NT2/D1 (cell line): ENCODE results near the gene KLK4.

Source experiments
- DNase-seq: peaks from one replicate; pipeline ENCODE4 v3.0.0-alpha.2; 2011; ENCODE audit warnings: low read depth, low spot score
- H3K27me3 ChIP-seq: 2 replicates; pipeline ENCODE4 v1.6.0; 2011; ENCODE audit warnings: mild to moderate bottlenecking; ENCODE audit not compliant: insufficient read length, insufficient read depth
- H3K36me3 ChIP-seq: 2 replicates; pipeline ENCODE4 v1.6.1; 2011; ENCODE audit warnings: mild to moderate bottlenecking, low read length, mixed read lengths; ENCODE audit not compliant: insufficient read depth, insufficient read length
- H3K4me1 ChIP-seq: 2 replicates; pipeline ENCODE4 v1.5.1; 2011; ENCODE audit not compliant: insufficient read depth, insufficient read length
- H3K4me3 ChIP-seq: 2 replicates; pipeline ENCODE4 v1.5.1; 2011; ENCODE audit warnings: low read depth; ENCODE audit not compliant: insufficient read length
- H3K9ac ChIP-seq: 2 replicates; pipeline ENCODE4 v1.6.0; 2011; ENCODE audit warnings: low read depth; ENCODE audit not compliant: insufficient read length
- H3K9me3 ChIP-seq: 2 replicates; pipeline ENCODE4 v1.5.1; 2011; ENCODE audit warnings: mild to moderate bottlenecking, low read length; ENCODE audit not compliant: insufficient read depth
- SUZ12 ChIP-seq: IDR thresholded peaks from 2 replicates; pipeline ENCODE4 v1.6.1; 2011; ENCODE audit not compliant: insufficient read length, insufficient read depth; ENCODE audit errors: extremely low read depth
- YY1 ChIP-seq: IDR thresholded peaks from 2 replicates; pipeline ENCODE4 v1.6.1; 2011; ENCODE audit not compliant: insufficient read length, insufficient read depth
- ZNF274 ChIP-seq: IDR thresholded peaks from 2 replicates; pipeline ENCODE4 v1.6.1; 2011; ENCODE audit warnings: mild to moderate bottlenecking, low read depth, low read length

KLK4 gene

GRCh38 chr19:50877338-50877737 is 33.9 kb downstream of the KLK4 start:
- Histone ChIP-seq H3K4me1 (peaks cover 5% of the 10 kb centered on the region), H3K27me3 (peaks cover 5% of the 10 kb centered on the region), H3K4me3 (no peak overlapping the region), H3K9ac (no peak overlapping the region), H3K36me3 (no peaks in the 10 kb centered on the region), H3K9me3 (no peaks in the 10 kb centered on the region)
- no peak for DNase-seq
- TF ChIP-seq YY1 (no peak), SUZ12 (no peak), ZNF274 (no peak)

GRCh38 chr19:50876456-50876855 is 34.7 kb downstream of the KLK4 start:
- peaks cover 5% of the 10 kb centered on the region for H3K4me1 ChIP-seq
- H3K27me3 ChIP-seq, result peaks cover 5% of the 10 kb centered on the region
- H3K9ac ChIP-seq, result no peak overlapping the region
- no peak for TF ChIP-seq SUZ12
- no peak for TF ChIP-seq YY1
- TF ChIP-seq ZNF274, result no peak
- no peaks in the 10 kb centered on the region for H3K9me3 ChIP-seq
- no peak for DNase-seq
- no peak overlapping the region for H3K4me3 ChIP-seq
- H3K36me3 ChIP-seq, result no peaks in the 10 kb centered on the region

GRCh38 chr19:50875795-50876422 is 35.3 kb downstream of the KLK4 start:
- no peak for TF ChIP-seq SUZ12
- TF ChIP-seq YY1, result no peak
- TF ChIP-seq ZNF274, result no peak
- H3K4me3 ChIP-seq, result no peak overlapping the region
- no peak for DNase-seq
- H3K4me1 ChIP-seq, result peaks cover 5% of the 10 kb centered on the region
- no peaks in the 10 kb centered on the region for H3K9me3 ChIP-seq
- H3K9ac ChIP-seq, result no peak overlapping the region
- no peaks in the 10 kb centered on the region for H3K36me3 ChIP-seq
- peaks cover 5% of the 10 kb centered on the region for H3K27me3 ChIP-seq

DNA sequence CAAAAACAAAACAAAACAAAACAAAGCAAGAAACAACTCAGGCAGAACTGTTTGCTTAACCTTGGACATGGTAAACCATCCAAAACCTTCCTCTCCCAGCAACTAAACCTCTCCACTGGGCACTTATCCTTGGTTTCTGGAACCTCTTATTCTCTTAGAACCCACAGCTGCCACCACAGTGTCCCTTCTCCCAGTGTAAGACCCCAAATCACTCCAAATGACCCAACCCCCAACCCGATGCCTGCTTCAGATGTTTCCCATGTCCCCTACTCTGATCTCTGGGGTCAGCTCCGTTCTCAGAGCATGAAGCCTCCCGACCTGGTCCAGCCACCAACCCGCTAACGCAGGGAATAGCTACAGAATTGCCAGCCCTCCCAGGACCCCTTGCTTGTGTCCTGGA is 37.0 kb downstream of the KLK4 start:
- TF ChIP-seq ZNF274 (no peak), SUZ12 (no peak), YY1 (no peak)
- H3K36me3 ChIP-seq, result no peaks in the 10 kb centered on the region
- H3K4me3 ChIP-seq, result no peak overlapping the region
- H3K9ac ChIP-seq, result no peak overlapping the region
- H3K27me3 ChIP-seq, result peaks cover 5% of the 10 kb centered on the region
- no peaks in the 10 kb centered on the region for H3K9me3 ChIP-seq
- no peak for DNase-seq
- H3K4me1 ChIP-seq, result peaks cover 5% of the 10 kb centered on the region

- H3K27me3 ChIP-seq, result peaks cover 5% of the 10 kb centered on the region
- DNase-seq, result no peak
- no peak within 1 kb of the TSS for H3K9ac ChIP-seq
- H3K4me3 ChIP-seq, result no peak within 1 kb of the TSS
- no peaks in the 10 kb centered on the region for H3K9me3 ChIP-seq
- peaks cover 5% of the 10 kb centered on the region for H3K4me1 ChIP-seq
- TF ChIP-seq ZNF274, result no peak
- TF ChIP-seq YY1, result no peak
- no peak for TF ChIP-seq SUZ12
- no peaks in the 10 kb centered on the region for H3K36me3 ChIP-seq
These were observed 38.1 kb downstream of the KLK4 start, which contains the start of gene KLK2 for GRCh38 chr19:50873056-50873455. Gene KLK2 (plus strand): TSS chr19:50873439. CDS start chr19:50873474, 35 bp downstream.

DNA sequence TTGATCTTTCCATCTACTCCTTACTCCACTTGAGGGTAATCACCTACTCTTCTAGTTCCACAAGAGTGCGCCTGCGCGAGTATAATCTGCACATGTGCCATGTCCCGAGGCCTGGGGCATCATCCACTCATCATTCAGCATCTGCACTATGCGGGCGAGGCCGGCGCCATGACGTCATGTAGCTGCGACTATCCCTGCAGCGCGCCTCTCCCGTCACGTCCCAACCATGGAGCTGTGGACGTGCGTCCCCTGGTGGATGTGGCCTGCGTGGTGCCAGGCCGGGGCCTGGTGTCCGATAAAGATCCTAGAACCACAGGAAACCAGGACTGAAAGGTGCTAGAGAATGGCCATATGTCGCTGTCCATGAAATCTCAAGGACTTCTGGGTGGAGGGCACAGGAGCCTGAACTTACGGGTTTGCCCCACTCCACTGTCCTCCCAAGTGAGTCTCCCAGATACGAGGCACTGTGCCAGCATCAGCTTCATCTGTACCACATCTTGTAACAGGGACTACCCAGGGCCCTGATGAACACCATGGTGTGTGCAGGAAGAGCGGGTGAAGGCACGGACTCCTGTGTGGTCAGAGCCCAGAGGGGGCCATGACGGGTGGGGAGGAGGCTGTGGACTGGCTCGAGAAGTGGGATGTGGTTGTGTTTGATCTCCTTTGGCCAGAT is 40.6 kb downstream of the KLK4 start:
- H3K27me3 ChIP-seq, result peaks cover 2% of the 10 kb centered on the region
- no peak for DNase-seq

DNA sequence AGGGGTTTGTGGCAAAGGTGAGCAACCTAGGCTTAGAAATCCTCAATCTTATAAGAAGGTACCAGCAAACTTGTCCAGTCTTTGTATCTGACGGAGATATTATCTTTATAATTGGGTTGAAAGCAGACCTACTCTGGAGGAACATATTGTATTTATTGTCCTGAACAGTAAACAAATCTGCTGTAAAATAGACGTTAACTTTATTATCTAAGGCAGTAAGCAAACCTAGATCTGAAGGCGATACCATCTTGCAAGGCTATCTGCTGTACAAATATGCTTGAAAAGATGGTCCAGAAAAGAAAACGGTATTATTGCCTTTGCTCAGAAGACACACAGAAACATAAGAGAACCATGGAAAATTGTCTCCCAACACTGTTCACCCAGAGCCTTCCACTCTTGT is 41.7 kb downstream of the KLK4 start:
- H3K4me1 ChIP-seq, result peaks cover 3% of the 10 kb centered on the region
- TF ChIP-seq SUZ12 (no peak), YY1 (no peak), ZNF274 (no peak)
- no peaks in the 10 kb centered on the region for H3K9me3 ChIP-seq
- H3K4me3 ChIP-seq, result no peak overlapping the region
- H3K27me3 ChIP-seq, result peaks cover under 1% of the 10 kb centered on the region
- H3K9ac ChIP-seq, result no peak overlapping the region
- H3K36me3 ChIP-seq, result no peaks in the 10 kb centered on the region
- DNase-seq, result no peak

More for the DNA sequence above, 40.6 kb downstream of the KLK4 start:
- Histone ChIP-seq H3K9me3 (no peaks in the 10 kb centered on the region), H3K36me3 (no peaks in the 10 kb centered on the region), H3K4me1 (peaks cover 3% of the 10 kb centered on the region), H3K9ac (no peak overlapping the region), H3K4me3 (no peak overlapping the region)
- TF ChIP-seq SUZ12, result no peak
- TF ChIP-seq ZNF274, result no peak
- TF ChIP-seq YY1, result no peak
